Right lung (tissue), 5 donors: Measurements from ENCODE around the gene SGMS2. TPM values are rescaled to one million over a fixed set of nuclear protein-coding genes. Genes with fewer than 3 reads are reported as not detected.
A peak's percentile ranks its signal among the peaks of the same experiment; 100 is the strongest.
"Not testable (repeated sequence)": the region's sequence is repeated elsewhere in the genome, so short reads cannot be mapped to it uniquely, and the experiment has no call there.

Experiments
- DNase-seq, 2 donors: peaks; one replicate each; pipeline ENCODE4 v3.0.0-alpha.2; 2013
- polyA plus RNA-seq, 5 donors: library from polyadenylated mRNA; unstranded; fragments of 120-200 nt; gene quantifications; one replicate each; pipeline versions ENCODE4 v1.2.1 to v1.2.3, GENCODE V29; 2013; ENCODE audit warnings: inconsistent platforms in 1 of 5, low replicate concordance in 1 of 5; ENCODE audit not compliant: insufficient read length in 5 of 5, insufficient read depth in 1 of 5

The SGMS2 gene
- polyA plus RNA-seq, 5 donors, result 10.3 to 19.0 (median 15.5) TPM

DNA sequence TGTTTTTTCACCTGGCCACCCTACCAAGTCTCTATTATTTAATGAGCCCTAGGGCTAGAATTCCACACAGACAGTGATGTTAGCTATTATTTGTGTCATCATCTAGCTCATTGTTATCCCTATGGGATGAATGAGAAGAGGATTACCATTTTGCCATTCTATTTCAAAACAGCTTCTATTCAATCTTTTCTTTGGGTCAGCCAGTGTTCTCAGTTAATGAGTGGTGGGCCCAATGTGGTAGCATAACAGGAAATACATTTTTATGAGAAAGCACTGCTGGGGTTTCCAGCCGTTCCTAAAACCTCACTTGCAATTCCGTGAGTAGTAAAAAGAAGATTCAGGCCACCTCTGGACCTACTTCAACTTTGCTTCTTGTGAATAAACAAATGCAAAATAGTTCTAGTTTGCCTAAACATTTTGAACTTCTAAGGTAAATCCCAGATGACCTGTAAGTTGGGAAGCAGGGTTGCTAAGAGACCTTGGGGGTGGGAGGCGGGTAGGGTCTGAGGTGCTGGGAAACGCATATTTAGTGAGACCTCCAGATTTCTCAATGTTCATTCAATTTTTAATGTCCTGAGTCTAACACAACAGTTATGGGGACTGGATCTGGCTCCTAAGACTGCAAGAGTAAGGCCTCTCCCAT is 81.8 kb downstream of the SGMS2 start:
- DNase-seq, result no peak

DNA sequence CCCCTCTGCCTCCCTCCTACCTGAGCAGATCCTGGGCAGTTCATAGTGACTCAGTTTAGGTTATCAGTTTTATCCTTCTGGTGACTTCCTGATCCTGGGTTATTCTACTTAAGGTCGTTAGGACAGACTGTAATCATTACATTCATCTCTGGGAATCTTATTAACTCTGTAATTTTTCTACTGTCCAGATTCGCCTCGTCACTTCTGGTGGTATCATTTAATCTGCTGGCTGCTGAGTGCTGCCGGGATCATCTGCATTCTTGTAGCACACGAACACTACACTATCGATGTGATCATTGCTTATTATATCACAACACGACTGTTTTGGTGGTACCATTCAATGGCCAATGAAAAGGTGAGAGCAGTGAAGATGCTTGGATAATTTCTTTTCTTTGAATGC is 83.6 kb downstream of the SGMS2 start:
- no peak for DNase-seq

DNA sequence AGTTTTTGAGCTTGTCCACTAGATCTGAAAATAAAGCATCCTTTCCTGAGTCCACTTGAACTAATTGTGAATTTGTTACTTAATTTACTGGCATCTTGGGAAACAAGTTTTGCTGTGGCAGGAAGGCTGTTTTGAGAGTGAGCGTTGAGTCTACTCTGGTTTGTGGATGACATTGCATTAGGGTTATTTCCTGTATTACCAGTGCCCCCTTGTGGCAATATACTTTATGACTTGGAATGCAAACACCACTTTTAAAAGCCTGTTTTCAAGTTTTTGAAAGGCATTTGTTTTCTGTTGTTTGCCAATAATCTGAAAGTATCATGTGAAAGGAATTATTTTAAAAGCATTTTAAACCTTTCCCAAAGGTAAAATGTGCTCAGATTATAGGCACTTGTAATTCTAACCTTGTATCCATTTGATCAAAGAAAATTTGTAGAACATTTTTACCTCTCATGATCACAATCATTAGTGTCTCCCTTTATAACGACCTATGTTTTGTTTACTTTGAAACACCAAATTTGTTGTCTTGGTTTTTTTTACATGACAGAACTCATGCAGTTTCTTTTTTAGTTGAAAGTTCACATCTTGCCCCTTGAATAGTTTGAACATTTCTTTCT is 88.7 kb downstream of the SGMS2 start:
- DNase-seq, result peak; percentile 51 to 57

DNA sequence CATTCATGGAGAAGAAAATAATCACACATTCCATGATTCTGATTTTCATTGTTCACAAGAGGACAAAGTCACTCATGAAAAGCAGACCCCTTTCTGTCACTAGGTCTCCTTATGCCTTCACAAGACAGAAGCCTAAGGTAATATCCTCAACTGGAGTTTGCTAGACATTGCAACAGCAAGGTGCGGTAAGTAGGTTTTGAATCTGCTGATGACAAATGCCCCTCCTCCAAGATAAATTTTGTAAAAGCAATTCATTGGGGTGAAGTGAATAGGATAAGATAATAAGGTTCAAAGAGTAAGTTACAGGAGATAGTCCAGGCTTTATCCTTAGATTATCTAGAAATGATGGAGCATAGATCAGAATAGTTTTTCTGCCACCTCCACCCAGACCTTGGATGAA is 90.5 kb downstream of the SGMS2 start:
- DNase-seq, result no peak

DNA sequence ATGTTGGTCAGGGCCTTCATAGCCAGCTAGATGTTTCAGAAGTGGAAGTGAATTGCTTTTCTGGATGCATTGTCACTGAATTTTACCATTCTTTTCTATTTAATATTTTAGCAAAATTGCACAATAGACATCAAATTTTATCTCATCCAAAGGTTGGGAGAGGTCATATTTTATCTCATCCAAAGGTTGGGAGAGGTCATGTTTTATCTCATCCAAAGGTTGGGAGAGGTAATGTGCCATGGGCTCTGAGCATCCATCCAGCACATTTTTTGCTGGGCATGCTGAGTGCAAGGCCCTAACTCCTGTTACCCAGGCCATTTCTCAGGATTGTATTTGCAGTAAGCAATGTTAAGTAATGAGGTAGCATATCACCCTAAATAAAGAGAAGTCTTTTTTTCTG is 91.9 kb downstream of the SGMS2 start:
- no peak for DNase-seq

DNA sequence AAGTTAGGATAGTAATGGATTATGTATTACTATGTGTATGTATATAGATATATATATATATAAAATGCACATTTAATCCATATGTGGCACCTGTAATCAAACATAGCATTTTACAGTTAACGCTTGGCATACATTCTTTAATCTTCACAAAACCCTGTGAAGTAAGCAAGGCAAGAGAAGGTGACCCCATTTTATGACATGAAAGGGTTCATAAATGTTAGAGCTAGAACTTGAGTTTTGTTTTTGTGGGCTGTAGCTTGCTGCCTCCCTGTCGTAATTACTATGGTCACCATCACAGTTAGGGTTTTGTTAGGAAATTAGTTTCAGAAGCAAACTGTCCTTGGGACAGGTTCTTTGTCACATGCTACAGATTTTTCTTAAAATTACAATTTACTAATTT is 92.8 kb downstream of the SGMS2 start:
- no peak for DNase-seq

DNA sequence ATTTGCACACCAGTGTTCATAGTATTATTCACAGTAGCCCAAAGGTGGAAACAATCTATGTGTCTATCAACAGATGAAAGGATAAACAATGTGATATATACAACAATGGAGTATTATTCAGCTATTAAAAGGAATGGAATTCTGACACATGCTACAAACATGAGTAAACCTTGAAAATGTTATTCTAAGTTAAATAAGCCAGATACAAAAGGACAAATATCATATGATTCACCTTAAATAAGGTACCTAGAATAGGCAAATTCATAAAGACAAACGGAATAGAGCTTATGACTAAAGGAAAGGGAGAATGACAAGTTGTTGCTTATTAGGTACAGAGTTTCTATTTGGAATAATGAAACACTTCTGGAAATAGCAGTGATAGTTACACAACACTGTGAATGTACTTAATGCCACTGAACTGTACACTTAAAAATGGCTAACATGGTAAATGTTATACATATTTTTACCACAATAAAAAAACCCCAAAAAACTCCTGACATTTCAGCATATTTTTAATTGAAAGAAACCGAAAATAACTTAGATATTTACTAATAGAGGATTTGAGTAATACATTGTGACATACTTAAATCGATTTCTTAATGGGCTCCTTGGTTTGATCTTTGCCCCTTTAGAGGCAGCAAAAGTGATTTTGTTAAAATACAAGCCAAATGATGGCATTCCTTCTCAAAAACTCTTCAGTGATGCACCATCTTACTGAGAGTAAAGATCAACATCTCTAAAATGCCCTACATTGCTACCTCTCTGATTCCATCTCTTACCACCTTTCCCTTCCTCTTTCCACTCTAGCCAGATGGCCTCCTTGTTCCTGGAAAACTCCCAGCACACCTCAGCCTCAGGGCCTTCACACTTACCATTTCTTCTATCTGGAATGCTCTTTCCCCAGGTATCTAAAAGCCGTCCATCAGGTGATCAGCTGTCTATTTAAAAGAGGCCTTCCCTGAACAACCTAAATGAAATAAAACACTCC is 98.0 kb downstream of the SGMS2 start:
- DNase-seq, result no peak

DNA sequence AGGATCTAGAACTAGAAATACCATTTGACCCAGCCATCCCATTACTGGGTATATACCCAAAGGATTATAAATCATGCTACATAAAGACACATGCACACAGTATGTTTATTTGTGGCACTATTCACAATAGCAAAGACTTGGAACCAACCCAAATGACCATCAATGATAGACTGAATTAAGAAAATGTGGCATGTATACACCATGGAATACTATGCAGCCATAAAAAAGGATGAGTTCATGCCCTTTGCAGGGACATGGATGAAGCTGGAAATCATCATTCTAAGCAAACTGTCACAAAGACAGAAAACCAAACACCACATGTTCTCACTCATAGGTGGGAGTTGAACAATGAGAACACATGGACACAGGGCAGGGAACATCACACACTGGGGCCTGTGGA is 101.0 kb downstream of the SGMS2 start:
- not testable (repeated sequence) for DNase-seq

DNA sequence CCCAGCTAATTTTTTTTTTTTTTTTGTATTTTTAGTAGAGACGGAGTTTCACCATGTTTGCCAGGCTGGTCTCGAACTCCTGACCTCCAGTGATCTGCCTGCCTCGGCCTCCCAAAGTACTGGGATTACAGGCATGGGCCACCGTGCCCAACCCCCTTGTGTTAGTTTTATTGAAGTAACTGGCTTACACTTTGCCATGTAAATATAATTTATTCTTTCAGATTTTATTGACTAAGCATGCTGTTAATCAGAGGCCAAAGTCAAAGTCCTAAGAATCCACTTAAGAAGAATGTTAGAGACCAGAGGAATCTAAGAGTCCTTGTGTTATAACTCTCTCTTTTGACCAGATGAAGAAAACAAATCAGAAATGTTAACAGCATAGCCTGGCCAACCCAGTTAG is 102.1 kb downstream of the SGMS2 start:
- not testable (repeated sequence) for DNase-seq

DNA sequence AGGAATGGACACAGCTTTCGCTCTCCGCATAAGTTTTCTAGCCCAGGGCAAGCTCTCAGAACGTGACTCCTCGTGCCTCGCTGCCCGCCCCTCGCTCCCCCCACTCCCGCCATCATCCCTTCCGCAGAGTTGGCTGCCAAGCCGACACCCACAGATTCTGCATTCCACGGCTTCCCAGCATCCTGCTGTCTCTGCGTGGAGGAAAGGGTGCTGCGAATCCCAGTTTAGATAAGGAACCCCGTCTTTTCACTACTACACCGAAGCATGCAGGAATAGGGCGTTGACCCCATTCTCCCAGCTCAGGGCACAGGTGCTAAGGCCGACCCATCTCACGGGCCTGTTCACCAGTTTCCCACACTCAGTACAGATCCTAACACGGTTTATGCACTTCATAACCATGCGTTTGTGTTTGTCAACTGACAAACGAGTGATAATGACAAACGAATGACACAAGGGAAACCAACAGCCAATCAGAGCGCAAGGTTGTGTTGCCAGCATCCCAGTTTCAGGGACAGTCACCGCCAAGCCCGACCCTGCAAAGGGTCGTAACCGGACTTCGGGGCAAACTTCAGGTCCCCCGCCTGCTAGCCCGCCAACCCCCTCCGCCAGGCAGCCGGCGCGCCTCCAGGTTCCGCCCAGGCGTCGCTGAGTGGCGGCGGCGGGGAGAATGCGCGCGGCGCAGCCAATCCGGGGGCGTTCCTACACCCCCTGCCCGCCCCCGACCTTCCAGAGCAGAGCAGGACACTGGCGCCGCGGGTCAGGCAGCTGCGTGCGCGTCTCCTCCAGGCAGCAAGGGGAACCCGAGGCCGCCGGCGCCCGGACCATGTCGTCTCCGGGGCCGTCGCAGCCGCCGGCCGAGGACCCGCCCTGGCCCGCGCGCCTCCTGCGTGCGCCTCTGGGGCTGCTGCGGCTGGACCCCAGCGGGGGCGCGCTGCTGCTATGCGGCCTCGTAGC is 106.4 kb downstream of the SGMS2 start, which contains the start of gene CYP2U1:
Gene CYP2U1, plus strand, starts transcription at position 729 of the 954 bp plus-strand sequence. Its CDS starts 95 bp downstream, at position 824.
- DNase-seq, result peak; percentile 72 to 77

DNA sequence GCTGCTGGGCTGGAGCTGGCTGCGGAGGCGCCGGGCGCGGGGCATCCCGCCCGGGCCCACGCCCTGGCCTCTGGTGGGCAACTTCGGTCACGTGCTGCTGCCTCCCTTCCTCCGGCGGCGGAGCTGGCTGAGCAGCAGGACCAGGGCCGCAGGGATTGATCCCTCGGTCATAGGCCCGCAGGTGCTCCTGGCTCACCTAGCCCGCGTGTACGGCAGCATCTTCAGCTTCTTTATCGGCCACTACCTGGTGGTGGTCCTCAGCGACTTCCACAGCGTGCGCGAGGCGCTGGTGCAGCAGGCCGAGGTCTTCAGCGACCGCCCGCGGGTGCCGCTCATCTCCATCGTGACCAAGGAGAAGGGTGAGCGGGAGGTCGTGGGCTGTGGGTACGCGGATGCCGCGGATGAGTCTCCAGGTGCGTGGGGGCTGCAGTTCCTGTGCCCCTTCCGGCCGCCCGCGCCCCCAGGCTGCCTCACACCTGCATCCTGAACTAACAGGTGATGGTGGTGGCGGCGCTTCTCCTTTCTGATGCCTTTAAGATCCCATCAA is 107.1 kb downstream of the SGMS2 start:
- peak in 1 of 2 donors; percentile 3 for DNase-seq

DNA sequence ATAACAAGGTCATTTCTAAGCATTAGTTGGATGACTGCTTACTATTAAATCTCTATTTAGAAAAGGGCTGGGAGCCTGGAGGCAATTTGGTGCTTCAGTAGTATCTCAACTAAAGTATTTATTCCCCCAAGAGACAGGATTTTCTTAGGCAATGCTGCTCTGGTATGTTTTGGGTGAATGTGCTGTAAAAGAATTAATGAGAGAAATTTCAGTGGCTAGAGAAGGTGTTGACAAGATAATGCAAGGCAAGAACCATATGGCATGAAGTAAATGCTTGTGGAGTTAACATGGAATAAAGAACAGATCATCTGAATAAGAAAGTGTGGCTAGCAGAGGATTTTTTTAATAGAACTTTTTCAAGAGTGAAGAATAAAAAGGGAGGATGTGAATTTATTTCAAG is 110.5 kb downstream of the SGMS2 start:
- DNase-seq, result no peak

DNA sequence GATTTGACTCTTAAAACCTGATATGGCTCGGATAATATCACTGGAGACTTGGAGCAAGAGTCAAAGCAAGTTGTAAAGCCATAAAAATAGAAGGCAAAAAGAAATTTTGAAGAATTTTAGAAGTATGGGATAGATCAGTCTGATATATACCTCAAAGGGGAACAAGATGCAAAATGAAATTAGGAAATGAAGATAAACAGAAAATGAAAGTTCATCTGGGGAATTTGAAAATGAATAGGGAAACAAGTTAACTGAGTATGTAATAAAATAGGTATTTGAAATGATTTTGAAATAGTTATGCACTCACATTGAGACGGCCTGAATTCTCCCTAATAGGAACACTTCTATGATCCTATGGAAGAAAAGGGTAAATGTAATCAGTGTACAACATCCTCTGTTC is 112.3 kb downstream of the SGMS2 start:
- DNase-seq, result no peak

DNA sequence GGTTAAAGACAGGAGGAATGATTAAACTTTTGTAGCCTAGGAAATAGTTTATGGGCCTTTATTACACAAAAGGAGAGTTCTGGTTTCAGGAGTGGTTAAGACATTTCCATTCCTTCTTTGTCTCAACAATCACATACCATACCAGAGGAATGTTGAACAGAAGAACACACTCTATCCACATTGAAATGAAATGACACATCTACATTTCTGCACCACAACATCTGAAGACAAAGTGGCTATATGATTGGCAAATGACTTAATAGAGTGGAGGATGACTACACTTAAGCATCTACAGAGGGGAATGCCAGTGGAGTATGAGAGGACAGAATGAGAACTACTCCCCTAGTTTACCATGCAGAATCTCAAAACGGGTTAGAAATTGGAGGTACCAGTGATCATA is 114.6 kb downstream of the SGMS2 start:
- no peak for DNase-seq

DNA sequence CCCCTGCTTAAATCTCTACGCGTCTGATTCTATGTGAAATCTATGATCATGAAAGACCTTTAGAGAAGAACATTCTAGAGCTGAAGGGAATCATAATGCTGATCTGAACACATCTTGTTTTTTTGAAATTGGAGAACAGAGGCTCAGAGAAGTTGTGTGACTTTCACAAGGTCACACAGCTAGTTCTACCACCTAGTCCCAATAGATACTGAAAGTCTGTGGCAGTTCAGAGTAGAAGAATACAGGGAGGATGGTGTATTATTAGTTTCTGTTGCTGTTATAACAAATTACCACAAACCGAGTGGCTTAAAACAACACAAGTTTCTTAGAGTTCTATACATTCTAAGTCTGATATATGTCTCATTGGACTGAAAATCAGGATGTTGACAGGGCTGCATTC is 121.1 kb downstream of the SGMS2 start:
- no peak for DNase-seq

DNA sequence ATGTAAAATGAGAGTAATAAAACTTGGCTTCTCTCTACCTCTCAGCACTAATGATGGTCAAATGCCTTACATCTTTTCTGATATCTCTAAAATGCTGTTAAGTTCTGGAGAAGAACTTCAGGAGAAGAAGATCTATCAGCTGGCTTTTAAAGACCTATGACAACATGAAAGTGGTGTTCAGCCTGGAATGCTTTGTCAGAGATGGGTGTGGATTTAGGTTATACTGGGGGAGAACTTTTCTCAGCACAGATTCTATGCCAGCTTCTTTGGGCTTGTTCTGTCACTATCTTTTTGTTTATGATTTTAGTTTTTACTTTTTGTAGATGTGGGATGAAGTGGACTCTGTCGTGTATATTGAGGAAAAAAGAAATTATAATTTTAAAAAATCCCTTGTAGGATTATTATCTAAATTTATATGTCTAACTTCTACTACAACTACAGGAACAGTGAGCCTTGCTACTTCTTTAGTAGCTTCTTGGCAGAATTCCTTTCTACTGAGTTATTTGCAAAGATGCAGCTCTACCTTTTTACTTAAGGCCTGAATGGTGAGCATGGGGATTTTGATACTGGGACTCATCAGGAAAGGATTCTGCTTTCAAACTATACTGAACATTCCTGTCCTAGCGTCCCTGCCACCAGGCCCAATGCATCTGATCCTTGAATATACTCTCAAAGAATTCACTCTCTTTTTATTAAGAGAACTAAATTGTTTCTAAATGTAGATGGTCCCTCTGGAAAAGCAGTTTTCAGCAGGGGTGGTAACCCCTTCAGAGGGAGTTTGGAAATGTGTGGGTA is 126.2 kb downstream of the SGMS2 start:
- DNase-seq, result no peak

DNA sequence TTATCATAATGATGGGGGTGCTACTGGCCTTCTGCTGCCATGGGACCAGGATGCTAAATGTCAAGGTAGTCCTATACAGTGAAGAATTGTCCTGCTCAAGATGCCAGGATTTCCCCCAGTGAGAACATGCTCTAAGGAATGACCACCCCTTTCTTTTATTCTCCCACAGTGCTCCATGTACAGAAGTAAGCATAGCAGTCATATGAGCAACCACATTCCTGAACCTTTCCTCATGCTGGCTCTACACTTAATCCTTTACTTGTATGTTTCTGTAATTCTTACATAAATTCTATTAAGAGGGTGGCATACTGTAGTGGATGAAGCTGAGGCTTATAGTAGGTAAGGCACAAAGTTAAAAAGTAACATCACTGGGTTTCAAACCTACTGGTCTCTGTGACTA is 126.8 kb downstream of the SGMS2 start:
- DNase-seq, result no peak

DNA sequence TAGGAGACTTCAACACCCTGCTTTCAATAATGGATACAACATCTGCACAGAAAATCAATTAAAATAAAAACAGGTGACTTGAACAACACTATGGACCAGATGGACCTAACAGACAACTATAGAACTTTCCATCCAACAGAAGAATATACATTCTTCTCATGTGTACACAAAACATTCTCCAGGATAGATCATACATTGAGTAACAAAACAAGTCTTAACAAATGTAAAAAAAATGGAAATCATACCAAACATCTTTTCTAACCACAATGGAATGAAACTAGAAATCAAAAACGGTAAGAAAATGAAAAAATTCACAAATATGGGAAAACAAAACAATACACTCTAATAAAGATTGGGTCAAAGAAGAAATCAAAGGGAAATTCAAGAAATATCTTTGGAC is 131.3 kb downstream of the SGMS2 start:
- DNase-seq, result no peak
